ENCODE measurements around the gene STRIP2. TPM values are rescaled to one million over a fixed set of nuclear protein-coding genes. Genes with fewer than 3 reads are reported as not detected.
"Not testable (repeated sequence)": the region's sequence is repeated elsewhere in the genome, so short reads cannot be mapped to it uniquely, and the experiment has no call there.

STRIP2 gene
- total RNA-seq, 2 experiments from 2014 or later, result 28.3 to 29.7 TPM

- H3K27ac Mint-ChIP-seq, result no peak overlapping the region
- H3K9me3 Mint-ChIP-seq, result no peaks in the 10 kb centered on the region
- peaks cover under 1% of the 10 kb centered on the region for H3K27me3 Mint-ChIP-seq
- DNase-seq, result no peak
- H3K4me1 Mint-ChIP-seq, result peaks cover 4% of the 10 kb centered on the region
- H3K36me3 Mint-ChIP-seq (ENCODE audit: low read depth), result peaks cover 33% of the 10 kb centered on the region
- POLR2A ChIA-PET, result no interaction called here
- CTCF ChIA-PET, result no interaction called here
- H3K4me3 Mint-ChIP-seq, result no peak overlapping the region
Observed at GRCh38 chr7:129427526-129428045, 6.6 kb upstream of the STRIP2 start.

- Mint-ChIP-seq H3K27me3 (peaks cover 6% of the 10 kb centered on the region), H3K4me1 (peaks cover 28% of the 10 kb centered on the region), H3K27ac (no peak overlapping the region), H3K4me3 (no peak overlapping the region), H3K9me3 (no peaks in the 10 kb centered on the region), H3K36me3 (ENCODE audit: low read depth) (peaks cover 19% of the 10 kb centered on the region)
- POLR2A ChIA-PET, result interaction anchor here (0.7 kb wide), 1 partner anchor 64 kb away, joined by 3 read pairs; no protein-coding TSS in a partner anchor
- CTCF ChIA-PET, result interaction anchor here (1.5 kb wide), 1 partner anchor 64 kb away, joined by 5 read pairs; no protein-coding TSS in a partner anchor
- DNase-seq, result no peak
Observed at GRCh38 chr7:129431911-129432643, 2.2 kb upstream of the STRIP2 start.

DNA sequence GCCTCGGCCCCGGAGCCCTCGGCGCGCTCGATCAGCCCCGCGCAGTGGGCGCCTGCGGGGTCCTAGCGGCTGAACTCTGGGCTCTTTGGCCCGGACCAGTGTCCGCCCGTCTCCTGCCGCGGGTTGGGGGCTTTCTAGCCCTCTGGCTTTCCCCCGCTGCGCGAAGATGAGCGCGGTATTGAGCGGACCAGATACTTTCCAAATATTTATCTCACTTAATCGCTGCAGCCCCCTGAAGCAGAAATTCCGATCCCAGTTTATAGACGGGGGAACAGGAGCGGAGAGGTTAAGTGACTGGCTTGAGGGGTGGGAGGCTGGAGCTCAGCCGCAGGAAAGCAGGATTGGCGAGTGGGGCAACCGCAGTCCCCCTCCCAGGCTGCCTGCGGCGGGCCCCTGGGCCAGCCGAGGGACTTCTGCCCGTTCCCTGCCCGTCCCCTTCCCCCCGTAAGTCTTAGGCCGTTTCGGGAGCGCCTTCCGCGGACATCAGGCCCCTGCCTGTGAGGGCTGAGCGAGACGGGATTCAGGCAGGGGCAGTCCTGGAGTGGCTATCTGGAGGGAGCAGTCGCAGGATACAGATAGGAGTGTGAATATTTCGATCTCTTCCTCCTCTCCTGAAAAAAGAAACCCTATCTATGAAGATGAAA, 565 bp downstream of the STRIP2 start:
- peaks cover 12% of the 10 kb centered on the region for H3K36me3 Mint-ChIP-seq (ENCODE audit: low read depth)
- H3K9me3 Mint-ChIP-seq, result no peaks in the 10 kb centered on the region
- peak overlapping the region; percentile 85 for H3K4me3 Mint-ChIP-seq
- POLR2A ChIA-PET, result interaction anchor here (0.5 to 3.4 kb wide), 15 partner anchors 10 to 514 kb away, joined by 3 to 30 read pairs (median 4); partner anchors contain the start of genes NRF1 and SMKR1
- H3K27ac Mint-ChIP-seq, result peak overlapping the region; percentile 71
- H3K27me3 Mint-ChIP-seq, result peaks cover 6% of the 10 kb centered on the region
- H3K4me1 Mint-ChIP-seq, result peaks cover 44% of the 10 kb centered on the region
- CTCF ChIA-PET, result interaction anchor here (0.8 to 3.4 kb wide), 11 partner anchors 25 to 224 kb away, joined by 3 to 30 read pairs (median 3); no protein-coding TSS in a partner anchor
- no peak for DNase-seq

DNA sequence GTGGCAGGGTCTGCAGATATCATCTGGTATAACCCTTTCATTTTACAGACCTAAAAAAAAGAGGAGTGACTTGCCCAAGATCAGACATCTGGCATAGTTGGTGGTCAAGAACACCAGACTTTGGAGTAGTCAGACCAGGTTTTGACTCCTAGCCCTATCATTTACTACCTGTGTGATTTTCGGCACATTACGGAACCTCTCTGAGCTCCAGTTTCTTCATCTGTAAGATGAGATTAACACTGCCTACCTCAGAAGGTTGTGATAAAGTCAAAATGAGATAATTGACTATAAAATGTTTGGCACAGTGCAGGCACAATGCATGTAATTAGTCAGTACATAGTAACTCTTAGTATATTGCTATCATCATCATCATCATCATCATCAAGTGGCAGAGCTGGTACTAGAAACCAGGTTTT, 1.2 kb downstream of the STRIP2 start:
- H3K4me1 Mint-ChIP-seq, result peaks cover 50% of the 10 kb centered on the region
- H3K36me3 Mint-ChIP-seq (ENCODE audit: low read depth), result peaks cover 18% of the 10 kb centered on the region
- H3K27me3 Mint-ChIP-seq, result peaks cover 6% of the 10 kb centered on the region
- DNase-seq, result no peak
- ChIA-PET POLR2A (interaction anchor here (1.6 to 3.4 kb wide), 3 partner anchors 11 to 176 kb away, joined by 5 to 30 read pairs (median 12); partner anchors contain the start of gene NRF1), CTCF (interaction anchor here (0.7 to 3.4 kb wide), 4 partner anchors 35 to 92 kb away, joined by 3 to 30 read pairs (median 8); no protein-coding TSS in a partner anchor)
- H3K4me3 Mint-ChIP-seq, result peak overlapping the region; percentile 85
- H3K27ac Mint-ChIP-seq, result peak overlapping the region; percentile 71
- H3K9me3 Mint-ChIP-seq, result no peaks in the 10 kb centered on the region

- H3K36me3 Mint-ChIP-seq (ENCODE audit: low read depth), result peaks cover 26% of the 10 kb centered on the region
- ChIA-PET POLR2A (interaction anchor here (1.6 to 3.4 kb wide), 2 partner anchors 68 to 175 kb away, joined by 5 to 30 read pairs; partner anchors contain the start of gene NRF1), CTCF (interaction anchor here (0.5 kb wide), 1 partner anchor 611 kb away, joined by 3 read pairs; no protein-coding TSS in a partner anchor)
- H3K4me3 Mint-ChIP-seq, result peak overlapping the region; percentile 85
- peaks cover 6% of the 10 kb centered on the region for H3K27me3 Mint-ChIP-seq
- H3K27ac Mint-ChIP-seq, result peak overlapping the region; percentile 55
- DNase-seq, result no peak
- no peaks in the 10 kb centered on the region for H3K9me3 Mint-ChIP-seq
- peaks cover 55% of the 10 kb centered on the region for H3K4me1 Mint-ChIP-seq
Observed at GRCh38 chr7:129436335-129436923, 2.2 kb downstream of the STRIP2 start.

GRCh38 chr7:129437190-129437589, 3.0 kb downstream of the STRIP2 start:
- Mint-ChIP-seq H3K9me3 (no peaks in the 10 kb centered on the region), H3K4me1 (peaks cover 55% of the 10 kb centered on the region), H3K4me3 (no peak overlapping the region), H3K36me3 (ENCODE audit: low read depth) (peaks cover 26% of the 10 kb centered on the region), H3K27ac (no peak overlapping the region), H3K27me3 (peaks cover 6% of the 10 kb centered on the region)
- CTCF ChIA-PET, result interaction anchor here (0.5 kb wide), 1 partner anchor 610 kb away, joined by 3 read pairs; no protein-coding TSS in a partner anchor
- DNase-seq, result no peak
- POLR2A ChIA-PET, result no interaction called here

DNA sequence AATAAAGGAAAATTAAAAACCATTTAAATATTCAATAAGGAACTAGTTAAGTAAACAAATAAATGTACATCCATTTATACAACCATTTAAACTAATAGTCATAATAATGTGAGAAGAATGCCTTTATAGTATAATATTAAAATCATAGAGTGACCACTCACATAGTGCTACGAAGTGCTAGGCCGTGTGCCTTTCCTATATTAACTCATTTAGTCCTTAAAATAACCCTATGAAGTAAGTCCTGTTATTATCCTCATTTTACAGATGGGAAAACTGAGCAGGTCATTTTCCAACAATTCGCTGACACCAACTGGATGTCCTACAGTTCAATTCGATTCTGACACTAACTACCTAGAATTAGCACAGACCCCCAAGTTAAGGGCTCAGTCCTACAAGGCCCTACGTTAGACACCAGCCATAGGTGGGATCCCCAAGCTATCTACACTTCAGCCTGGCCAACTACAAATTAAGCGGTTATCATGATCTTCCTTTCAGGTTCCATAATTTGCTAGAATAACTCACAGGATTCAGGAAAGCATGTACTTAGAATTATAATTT, 4.1 kb downstream of the STRIP2 start:
- H3K4me3 Mint-ChIP-seq, result peak overlapping the region; percentile 57
- ChIA-PET POLR2A (interaction anchor here (1.2 to 1.4 kb wide), 3 partner anchors 10 to 498 kb away, joined by 3 to 7 read pairs (median 4); no protein-coding TSS in a partner anchor), CTCF (interaction anchor here (0.6 to 2.3 kb wide), 2 partner anchors 70 to 215 kb away, joined by 4 to 18 read pairs; no protein-coding TSS in a partner anchor)
- H3K27me3 Mint-ChIP-seq, result no peaks in the 10 kb centered on the region
- no peak for DNase-seq
- H3K4me1 Mint-ChIP-seq, result peaks cover 48% of the 10 kb centered on the region
- H3K9me3 Mint-ChIP-seq, result no peaks in the 10 kb centered on the region
- peaks cover 31% of the 10 kb centered on the region for H3K36me3 Mint-ChIP-seq (ENCODE audit: low read depth)
- H3K27ac Mint-ChIP-seq, result peak overlapping the region; percentile 78

- Mint-ChIP-seq H3K27me3 (no peaks in the 10 kb centered on the region), H3K4me3 (peak overlapping the region; percentile 57), H3K36me3 (ENCODE audit: low read depth) (peaks cover 37% of the 10 kb centered on the region), H3K27ac (peak overlapping the region; percentile 78), H3K9me3 (no peaks in the 10 kb centered on the region), H3K4me1 (peaks cover 47% of the 10 kb centered on the region)
- ChIA-PET POLR2A (interaction anchor here (0.6 to 1.4 kb wide), 4 partner anchors 9 to 499 kb away, joined by 3 to 7 read pairs (median 4); no protein-coding TSS in a partner anchor), CTCF (interaction anchor here (0.6 to 2.3 kb wide), 4 partner anchors 12 to 220 kb away, joined by 4 to 18 read pairs (median 4); no protein-coding TSS in a partner anchor)
- peak; percentile 32 for DNase-seq
Observed at GRCh38 chr7:129438839-129439651, 4.8 kb downstream of the STRIP2 start.

DNA sequence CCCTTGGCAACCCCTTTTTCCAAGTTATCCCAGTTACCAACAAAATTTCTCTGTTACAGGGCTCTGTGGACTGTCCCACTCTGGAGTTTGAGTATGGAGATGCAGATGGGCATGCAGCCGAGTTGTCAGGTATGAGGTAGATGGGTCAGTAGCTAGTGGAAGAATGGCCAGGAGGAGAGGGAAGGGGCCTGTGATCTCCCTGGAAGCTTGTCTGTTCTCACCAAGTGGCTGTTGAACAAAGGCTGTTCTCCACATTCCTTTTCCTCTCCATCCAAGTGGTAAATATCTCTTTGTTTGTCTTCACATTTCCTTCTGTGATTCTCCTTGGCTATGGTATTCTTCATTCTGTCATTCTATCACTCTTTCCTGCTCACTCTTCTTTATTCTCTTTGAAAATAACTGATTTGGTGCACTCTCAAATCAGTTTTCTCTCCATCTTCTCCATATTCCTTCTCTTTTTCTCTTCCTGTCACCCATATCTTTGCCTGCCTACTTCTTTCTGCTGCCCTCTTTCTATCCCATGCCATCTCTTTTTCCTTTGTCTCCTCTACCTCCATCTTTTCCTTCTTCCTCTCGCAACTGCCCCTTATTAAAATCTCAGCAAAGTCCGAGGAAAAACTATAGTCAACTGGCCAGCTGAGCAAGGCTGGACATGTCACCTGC, 5.9 kb downstream of the STRIP2 start:
- no peak overlapping the region for H3K4me3 Mint-ChIP-seq
- H3K36me3 Mint-ChIP-seq (ENCODE audit: low read depth), result peaks cover 47% of the 10 kb centered on the region
- H3K9me3 Mint-ChIP-seq, result no peaks in the 10 kb centered on the region
- no peaks in the 10 kb centered on the region for H3K27me3 Mint-ChIP-seq
- peaks cover 45% of the 10 kb centered on the region for H3K4me1 Mint-ChIP-seq
- ChIA-PET CTCF (interaction anchor here (1.0 to 2.3 kb wide), 3 partner anchors 64 to 221 kb away, joined by 3 to 18 read pairs (median 4); no protein-coding TSS in a partner anchor), POLR2A (no interaction called here)
- peak overlapping the region; percentile 12 for H3K27ac Mint-ChIP-seq
- DNase-seq, result no peak

GRCh38 chr7:129443612-129444011, 9.4 kb downstream of the STRIP2 start:
- ChIA-PET POLR2A (no interaction called here), CTCF (interaction anchor here (1.0 to 1.4 kb wide), 3 partner anchors 74 to 145 kb away, joined by 3 to 4 read pairs (median 3); no protein-coding TSS in a partner anchor)
- H3K36me3 Mint-ChIP-seq (ENCODE audit: low read depth), result peaks cover 77% of the 10 kb centered on the region

GRCh38 chr7:129444776-129445175, 10.5 kb downstream of the STRIP2 start:
- DNase-seq, CTCF ChIA-PET, H3K9me3 Mint-ChIP-seq, H3K27me3 Mint-ChIP-seq, H3K27ac Mint-ChIP-seq, POLR2A ChIA-PET, H3K4me3 Mint-ChIP-seq: not testable (repeated sequence)
- Mint-ChIP-seq H3K36me3 (ENCODE audit: low read depth) (peaks cover 82% of the 10 kb centered on the region), H3K4me1 (peaks cover 12% of the 10 kb centered on the region)

More at GRCh38 chr7:129443612-129444011, 9.4 kb downstream of the STRIP2 start:
- Mint-ChIP-seq H3K27ac (no peak overlapping the region), H3K27me3 (no peaks in the 10 kb centered on the region), H3K4me1 (peaks cover 22% of the 10 kb centered on the region), H3K9me3 (peaks cover 4% of the 10 kb centered on the region), H3K4me3 (no peak overlapping the region)
- DNase-seq, result no peak

Measured in activated CD4-positive, alpha-beta memory T cell treated with anti-CD3 and anti-CD28 coated beads, Interleukin-2, amount 10 ng/mL, durations not matched to agents 7 days and 5 days (primary cell).